Suprapubic skin (tissue), 3 donors: ENCODE data around the gene CACNG5.

ENCODE experiments used
- CTCF ChIP-seq, 2 donors: fragments of 200-600 bp in 1 of 2; fragments of 450-650 bp in 1 of 2; sonication (generic) in 1 of 2; IDR thresholded peaks; one replicate each; pipeline ENCODE4 v1.5.1; 2016 to 2019; ENCODE audit warnings: antibody characterized with exemption in 2 of 2, mild to moderate bottlenecking in 1 of 2, moderate library complexity in 1 of 2
- POLR2AphosphoS5 ChIP-seq, 3 donors: sonication (generic); formaldehyde crosslinking; IDR thresholded peaks; one replicate each; pipeline ENCODE4 v1.6.1; 2017; ENCODE audit warnings: antibody characterized with exemption in 3 of 3

DNA sequence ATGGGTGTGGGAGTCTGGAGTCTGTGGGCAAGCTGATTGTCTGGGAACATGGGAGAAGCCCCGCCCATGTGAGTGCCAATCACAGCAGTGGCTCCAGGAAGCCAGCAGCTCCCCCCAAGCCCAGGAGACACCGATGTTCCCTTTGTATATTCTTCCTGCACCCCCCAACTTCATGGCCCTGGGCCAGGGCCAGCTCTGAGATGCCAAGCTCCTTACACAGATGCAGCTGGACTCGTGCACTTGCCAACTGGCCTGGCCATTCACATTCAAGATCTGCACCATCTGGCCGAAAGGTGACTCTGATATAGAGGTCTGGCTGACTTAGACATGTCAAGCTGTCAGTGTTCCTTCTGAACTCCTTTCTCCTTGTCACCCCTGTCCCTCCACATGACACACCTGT is 50.5 kb downstream of the CACNG5 start:
- TF ChIP-seq CTCF (IDR thresholded peaks at IDR 0.05): no peak
- TF ChIP-seq POLR2AphosphoS5 (IDR thresholded peaks at IDR 0.05): no peak
